ENCODE results near the gene SELENON. TPM values are rescaled to one million over a fixed set of nuclear protein-coding genes. Genes with fewer than 3 reads are reported as not detected.

Gene SELENON
- total RNA-seq, 1 donor from 2014 or later = 72.8 TPM

- DNase-seq (ENCODE audit: low spot score in 2 of 2, unreplicated experiment in 2 of 2) = no peak
- no peaks in the 10 kb centered on the region for H3K9me3 Mint-ChIP-seq
- peaks cover 21% of the 10 kb centered on the region for H3K36me3 Mint-ChIP-seq
- no peak for TF ChIP-seq CTCF (IDR thresholded peaks at IDR 0.05; ENCODE audit: unreplicated experiment)
- H3K4me1 Mint-ChIP-seq = peaks cover 17% of the 10 kb centered on the region
- no peaks in the 10 kb centered on the region for H3K27me3 Mint-ChIP-seq (ENCODE audit: low read depth)
- no peak overlapping the region for H3K4me3 Mint-ChIP-seq
- no peak overlapping the region for H3K27ac Mint-ChIP-seq
Measured at GRCh38 chr1:25864434-25864833, 64.4 kb downstream of the SELENON start.

GRCh38 chr1:25866288-25866687 is 66.3 kb downstream of the SELENON start:
- no peak for DNase-seq (ENCODE audit: low spot score in 2 of 2, unreplicated experiment in 2 of 2)
- Mint-ChIP-seq H3K27ac (no peak overlapping the region), H3K4me1 (peaks cover 8% of the 10 kb centered on the region), H3K9me3 (no peaks in the 10 kb centered on the region), H3K4me3 (no peak overlapping the region), H3K36me3 (peaks cover 23% of the 10 kb centered on the region), H3K27me3 (ENCODE audit: low read depth) (no peaks in the 10 kb centered on the region)
- no peak for TF ChIP-seq CTCF (IDR thresholded peaks at IDR 0.05; ENCODE audit: unreplicated experiment)

GRCh38 chr1:25867210-25867991 is 67.4 kb downstream of the SELENON start:
- no peaks in the 10 kb centered on the region for H3K27me3 Mint-ChIP-seq (ENCODE audit: low read depth)
- peaks cover 8% of the 10 kb centered on the region for H3K4me1 Mint-ChIP-seq
- no peak overlapping the region for H3K4me3 Mint-ChIP-seq
- no peak for TF ChIP-seq CTCF (IDR thresholded peaks at IDR 0.05; ENCODE audit: unreplicated experiment)
- no peak overlapping the region for H3K27ac Mint-ChIP-seq
- H3K9me3 Mint-ChIP-seq = no peaks in the 10 kb centered on the region
- no peak for DNase-seq (ENCODE audit: low spot score in 2 of 2, unreplicated experiment in 2 of 2)
- peaks cover 19% of the 10 kb centered on the region for H3K36me3 Mint-ChIP-seq

Other genes starting within 250 kb of the SELENON start
- gene MAN1C1, start 183.4 kb upstream of the SELENON start, total RNA-seq = 2.9 to 3.2 TPM (median 2.9 TPM) in 3 replicates
- 74.3 to 76.6 TPM (median 74.7 TPM) in 3 replicates for gene MTFR1L, start 19.8 kb downstream of the SELENON start, total RNA-seq
- 2.4 to 2.8 TPM (median 2.7 TPM) in 3 replicates for gene AUNIP, start 59.3 kb downstream of the SELENON start, total RNA-seq
- 24.0 to 26.8 TPM (median 24.0 TPM) in 3 replicates for gene PAQR7, start 75.5 kb downstream of the SELENON start, total RNA-seq
- gene STMN1, start 106.2 kb downstream of the SELENON start, total RNA-seq = 464 to 480 TPM (median 472 TPM) in 3 replicates
- gene PAFAH2, start 197.9 kb downstream of the SELENON start, total RNA-seq = 8.7 to 9.9 TPM (median 9.1 TPM) in 3 replicates
- 6.9 to 8.2 TPM (median 7.1 TPM) in 3 replicates for gene EXTL1, start 221.6 kb downstream of the SELENON start, total RNA-seq
- gene SLC30A2, start 245.9 kb downstream of the SELENON start, total RNA-seq = 9.2 to 10.7 TPM (median 10.3 TPM) in 3 replicates

All from mesothelial cell of epicardium (in vitro differentiated cells).